DOHH2 (cell line): ENCODE results near the gene MCEE.

Experiments
- CTCF ChIP-seq: fragments of 200-600 bp; sonication (generic); IDR thresholded peaks from one replicate; pipeline ENCODE4 v1.5.1; 2014; ENCODE audit warnings: antibody characterized with exemption, mild to moderate bottlenecking, low read depth, low read length; ENCODE audit not compliant: poor library complexity, severe bottlenecking
- EZH2phosphoT487 ChIP-seq: fragments of 200-600 bp; sonication (generic); IDR thresholded peaks from 2 replicates; pipeline ENCODE4 v1.6.1; 2017; ENCODE audit warnings: borderline replicate concordance, mild to moderate bottlenecking, antibody characterized with exemption, low read length, moderate library complexity, mixed read lengths

GRCh38 chr2:71060211-71060610, 69.8 kb downstream of the MCEE start:
- TF ChIP-seq CTCF = no peak
- no peak for TF ChIP-seq EZH2phosphoT487
